ENCODE measurements around the gene AGPAT4. TPM values are rescaled to one million over a fixed set of nuclear protein-coding genes. Genes with fewer than 3 reads are reported as not detected.
"Not testable (repeated sequence)": the region's sequence is repeated elsewhere in the genome, so short reads cannot be mapped to it uniquely, and the experiment has no call there.

The AGPAT4 gene
- total and polyA plus RNA-seq, 2 donors (not counting 3 experiments of a cell fraction or from before 2014, with no cell fraction given), result 10.2 to 15.2 TPM

DNA sequence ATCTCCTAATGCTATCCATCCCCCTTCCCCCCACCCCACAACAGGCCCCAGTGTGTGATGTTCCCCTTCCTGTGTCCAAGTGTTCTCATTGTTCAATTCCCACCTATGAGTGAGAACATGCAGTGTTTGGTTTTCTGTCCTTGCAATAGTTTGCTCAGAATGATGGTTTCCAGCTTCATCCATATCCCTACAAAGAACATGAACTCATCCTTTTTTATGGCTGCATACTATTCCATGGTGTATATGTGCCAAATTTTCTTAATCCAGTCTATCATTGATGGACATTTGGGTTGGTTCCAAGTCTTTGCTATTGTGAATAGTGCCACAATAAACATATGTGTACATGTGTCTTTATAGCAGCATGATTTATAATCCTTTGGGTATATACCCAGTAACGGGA lies 101.1 kb downstream of the AGPAT4 start:
- BruUV-seq (replicated peaks); POLR2A ChIA-PET; H3K27ac ChIP-seq (ENCODE audit: insufficient read depth, low read depth, low read length); H2AFZ ChIP-seq (ENCODE audit: low read depth, low read length); DNase-seq (ENCODE audit: low read depth, low spot score); H3K36me3 ChIP-seq (ENCODE audit: control insufficient read depth in 2 of 2, extremely low read depth in 1 of 2, insufficient read depth in 2 of 2, low read length in 2 of 2); H3K4me3 ChIP-seq (replicated peaks in 1 of 3; ENCODE audit: insufficient read depth in 1 of 3, low read depth in 1 of 3, low read length in 3 of 3); H4K20me1 ChIP-seq (replicated peaks; ENCODE audit: control insufficient read depth, extremely low read depth, insufficient read depth, low read length); dilution Hi-C loops (cut with MboI; ENCODE audit: extremely low pct_ligation_motif_present, low sequenced_read_pairs); H3K4me2 ChIP-seq (ENCODE audit: insufficient read depth, low read length); H3K9me1 ChIP-seq (replicated peaks; ENCODE audit: control insufficient read depth, extremely low read depth, insufficient read depth, low read length); H3K9me3 ChIP-seq (replicated peaks; ENCODE audit: control insufficient read depth, insufficient read depth, low read length); intact Hi-C loops (cut with micrococcal nuclease); H3K27me3 ChIP-seq (ENCODE audit: control insufficient read depth in 2 of 2, insufficient read depth in 2 of 2, low read length in 2 of 2); H3K9ac ChIP-seq (replicated peaks; ENCODE audit: extremely low read depth, insufficient read depth, low read length); FAIRE-seq; CTCF ChIA-PET; H3K79me2 ChIP-seq (ENCODE audit: control insufficient read depth, insufficient read depth, low read length): not testable (repeated sequence)
- H3K4me1 ChIP-seq (ENCODE audit: control insufficient read depth, extremely low read depth, insufficient read depth, low read length), result peaks cover 15% of the 10 kb centered on the region

- Histone ChIP-seq H3K79me2 (ENCODE audit: control insufficient read depth, insufficient read depth, low read length) (no peaks in the 10 kb centered on the region), H3K4me1 (ENCODE audit: control insufficient read depth, extremely low read depth, insufficient read depth, low read length) (peaks cover 15% of the 10 kb centered on the region), H4K20me1 (replicated peaks; ENCODE audit: control insufficient read depth, extremely low read depth, insufficient read depth, low read length) (no peaks in the 10 kb centered on the region), H3K9me3 (replicated peaks; ENCODE audit: control insufficient read depth, insufficient read depth, low read length) (no peaks in the 10 kb centered on the region), H3K27ac (ENCODE audit: insufficient read depth, low read depth, low read length) (no peak overlapping the region), H3K9me1 (replicated peaks; ENCODE audit: control insufficient read depth, extremely low read depth, insufficient read depth, low read length) (no peaks in the 10 kb centered on the region), H3K4me2 (ENCODE audit: insufficient read depth, low read length) (no peak overlapping the region), H3K4me3 (replicated peaks in 1 of 3; ENCODE audit: insufficient read depth in 1 of 3, low read depth in 1 of 3, low read length in 3 of 3) (no peak overlapping the region), H3K27me3 (ENCODE audit: control insufficient read depth in 2 of 2, insufficient read depth in 2 of 2, low read length in 2 of 2) (no peaks in the 10 kb centered on the region), H3K9ac (replicated peaks; ENCODE audit: extremely low read depth, insufficient read depth, low read length) (no peak overlapping the region), H2AFZ (ENCODE audit: low read depth, low read length) (no peak overlapping the region), H3K36me3 (ENCODE audit: control insufficient read depth in 2 of 2, extremely low read depth in 1 of 2, insufficient read depth in 2 of 2, low read length in 2 of 2) (no peaks in the 10 kb centered on the region)
- intact Hi-C loops (cut with micrococcal nuclease) (no loop called here), dilution Hi-C loops (cut with MboI; ENCODE audit: extremely low pct_ligation_motif_present, low sequenced_read_pairs) (no loop called here)
- ChIA-PET CTCF (no interaction called here), POLR2A (no interaction called here)
- DNase-seq (ENCODE audit: low read depth, low spot score) (no peak), FAIRE-seq (no peak)
- no TSS peak for BruUV-seq (replicated peaks)
- TF ChIP-seq FOS (IDR thresholded peaks at IDR 0.05; ENCODE audit: borderline replicate concordance, insufficient read depth, low read length) (no peak), MYC (IDR thresholded peaks at IDR 0.05; ENCODE audit: low read depth, low read length) (no peak), POLR2A (IDR thresholded peaks at IDR 0.05; ENCODE audit: low read depth, low read length) (no peak), EZH2 (IDR thresholded peaks at IDR 0.05; ENCODE audit: borderline replicate concordance, low read depth, low read length, severe bottlenecking) (no peak), GATA2 (IDR thresholded peaks at IDR 0.05; ENCODE audit: insufficient read depth, insufficient read length, low read depth, low read length) (no peak), JUN (IDR thresholded peaks at IDR 0.05; ENCODE audit: borderline replicate concordance, insufficient read depth, insufficient read length, low read depth) (no peak), POLR2AphosphoS5 (IDR thresholded peaks at IDR 0.05; ENCODE audit: insufficient read depth, low read depth, low read length) (no peak)
- TF ChIP-seq, protein P1, sequence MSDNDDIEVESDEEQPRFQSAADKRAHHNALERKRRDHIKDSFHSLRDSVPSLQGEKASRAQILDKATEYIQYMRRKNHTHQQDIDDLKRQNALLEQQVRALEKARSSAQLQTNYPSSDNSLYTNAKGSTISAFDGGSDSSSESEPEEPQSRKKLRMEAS (IDR thresholded peaks at IDR 0.05; ENCODE audit: insufficient read depth, insufficient read length), result no peak
- TF ChIP-seq, protein P2, sequence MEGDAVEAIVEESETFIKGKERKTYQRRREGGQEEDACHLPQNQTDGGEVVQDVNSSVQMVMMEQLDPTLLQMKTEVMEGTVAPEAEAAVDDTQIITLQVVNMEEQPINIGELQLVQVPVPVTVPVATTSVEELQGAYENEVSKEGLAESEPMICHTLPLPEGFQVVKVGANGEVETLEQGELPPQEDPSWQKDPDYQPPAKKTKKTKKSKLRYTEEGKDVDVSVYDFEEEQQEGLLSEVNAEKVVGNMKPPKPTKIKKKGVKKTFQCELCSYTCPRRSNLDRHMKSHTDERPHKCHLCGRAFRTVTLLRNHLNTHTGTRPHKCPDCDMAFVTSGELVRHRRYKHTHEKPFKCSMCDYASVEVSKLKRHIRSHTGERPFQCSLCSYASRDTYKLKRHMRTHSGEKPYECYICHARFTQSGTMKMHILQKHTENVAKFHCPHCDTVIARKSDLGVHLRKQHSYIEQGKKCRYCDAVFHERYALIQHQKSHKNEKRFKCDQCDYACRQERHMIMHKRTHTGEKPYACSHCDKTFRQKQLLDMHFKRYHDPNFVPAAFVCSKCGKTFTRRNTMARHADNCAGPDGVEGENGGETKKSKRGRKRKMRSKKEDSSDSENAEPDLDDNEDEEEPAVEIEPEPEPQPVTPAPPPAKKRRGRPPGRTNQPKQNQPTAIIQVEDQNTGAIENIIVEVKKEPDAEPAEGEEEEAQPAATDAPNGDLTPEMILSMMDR (IDR thresholded peaks at IDR 0.05; ENCODE audit: extremely low read depth in 1 of 2, insufficient read depth in 1 of 2, low read depth in 1 of 2, low read length in 2 of 2), result no peak
Observed at GRCh38 chr6:161171207-161171606, 102.7 kb downstream of the AGPAT4 start.
